Measurements from ENCODE around the gene ANKH.

- TF ChIP-seq CTCF (IDR thresholded peaks at IDR 0.05) (no peak), EZH2 (IDR thresholded peaks at IDR 0.05) (no peak)
Observed at GRCh38 chr5:14728459-14728938, 143.1 kb downstream of the ANKH start.

All from neural progenitor cell (in vitro differentiated cells).